ENCODE data around the gene MESP1. TPM values are rescaled to one million over a fixed set of nuclear protein-coding genes. Genes with fewer than 3 reads are reported as not detected.

Gene MESP1
- total RNA-seq, 6 experiments from 2014 or later: 0.86 to 3.0 (median 2.1) TPM

DNA sequence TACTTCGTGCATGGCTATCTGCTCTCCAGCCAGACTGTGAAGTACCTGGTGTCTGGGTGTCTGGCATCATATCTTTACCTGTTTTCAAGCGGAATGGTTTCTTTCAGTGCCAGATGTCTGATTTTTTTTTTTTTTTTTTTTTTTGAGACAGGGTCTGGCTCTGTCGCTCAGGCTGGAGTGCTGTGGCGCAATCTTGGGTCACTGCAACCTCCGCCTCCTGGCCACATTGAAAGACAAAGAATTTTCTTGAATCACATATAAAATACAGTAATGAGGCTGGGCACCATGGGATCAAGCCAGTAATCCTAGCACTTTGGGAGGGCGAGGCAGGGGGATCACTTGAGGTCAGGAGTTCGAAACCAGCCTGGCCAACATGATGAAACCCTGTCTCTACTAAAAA lies 2.8 kb upstream of the MESP1 start:
- TF ChIP-seq POLR2A (IDR thresholded peaks at IDR 0.05): no peak
- TF ChIP-seq CTCF (IDR thresholded peaks at IDR 0.05): no peak
- ATAC-seq (no peak), DNase-seq (no peak)
- 62% methylated on average over 7 of the region's 7 CpGs for whole genome bisulfite sequencing (ENCODE audit: insufficient coverage, low coverage, low lambda C conversion rate, missing lambda C conversion rate)
- intact Hi-C loops (cut with DNase I): no loop called here
- Histone ChIP-seq H3K36me3 (no peaks in the 10 kb centered on the region), H3K27me3 (no peaks in the 10 kb centered on the region), H3K4me1 (peaks cover 0 to 14% (median 0%) of the 10 kb centered on the region in 4 donors), H3K9me3 (no peaks in the 10 kb centered on the region), H3K27ac (no peak overlapping the region), H3K4me3 (no peak overlapping the region)

- Histone ChIP-seq H3K36me3 (no peaks in the 10 kb centered on the region), H3K4me1 (peaks cover 0 to 10% (median 0%) of the 10 kb centered on the region in 4 donors), H3K27me3 (no peaks in the 10 kb centered on the region), H3K4me3 (no peak overlapping the region), H3K9me3 (no peaks in the 10 kb centered on the region), H3K27ac (no peak overlapping the region)
- peak in 1 of 3 donors; percentile 55 for DNase-seq
- intact Hi-C loops (cut with DNase I): no loop called here
- WGBS (ENCODE audit: insufficient coverage, low coverage, low lambda C conversion rate, missing lambda C conversion rate): 84% methylated on average over 3 of the region's 5 CpGs
- ATAC-seq: no peak
- TF ChIP-seq POLR2A (IDR thresholded peaks at IDR 0.05) (no peak), CTCF (IDR thresholded peaks at IDR 0.05) (no peak)
These were observed 699 bp upstream of the MESP1 start for GRCh38 chr15:89751748-89752147.

- Histone ChIP-seq H3K36me3 (no peaks in the 10 kb centered on the region), H3K27ac (peak overlapping the region in 1 of 3 donors; percentile 45), H3K9me3 (no peaks in the 10 kb centered on the region), H3K4me1 (peaks cover 0 to 10% (median 0%) of the 10 kb centered on the region in 4 donors), H3K4me3 (peak overlapping the region; percentile 70 to 72 (median 72)), H3K27me3 (no peaks in the 10 kb centered on the region)
- ATAC-seq (peak; percentile 13 to 35 (median 28)), DNase-seq (peak in 1 of 3 donors; percentile 51)
- intact Hi-C loops (cut with DNase I): loop anchor here (10.0 kb wide), 2 partner anchors 135 to 335 kb away; no protein-coding TSS in a partner anchor
- TF ChIP-seq CTCF (IDR thresholded peaks at IDR 0.05): no peak
- TF ChIP-seq POLR2A (IDR thresholded peaks at IDR 0.05): no peak
- WGBS (ENCODE audit: insufficient coverage, low coverage, low lambda C conversion rate, missing lambda C conversion rate): 5% methylated on average over 13 of the region's 41 CpGs
These were observed 994 bp downstream of the MESP1 start for GRCh38 chr15:89749951-89750559.

GRCh38 chr15:89749526-89749925 lies 1.5 kb downstream of the MESP1 start:
- H3K4me3 ChIP-seq: peak overlapping the region in 1 of 3 donors; percentile 70
- H3K27ac ChIP-seq: no peak overlapping the region
- H3K9me3 ChIP-seq: no peaks in the 10 kb centered on the region
- DNase-seq (no peak), ATAC-seq (no peak)
- intact Hi-C loops (cut with DNase I): loop anchor here (10.0 kb wide), 2 partner anchors 135 to 335 kb away; no protein-coding TSS in a partner anchor
- H3K27me3 ChIP-seq: no peaks in the 10 kb centered on the region
- no peaks in the 10 kb centered on the region for H3K36me3 ChIP-seq
- H3K4me1 ChIP-seq: peaks cover 0 to 10% (median 0%) of the 10 kb centered on the region in 4 donors
- no peak for TF ChIP-seq CTCF (IDR thresholded peaks at IDR 0.05)
- no peak for TF ChIP-seq POLR2A (IDR thresholded peaks at IDR 0.05)
- 70% methylated on average over 2 of the region's 4 CpGs for WGBS (ENCODE audit: insufficient coverage, low coverage, low lambda C conversion rate, missing lambda C conversion rate)

Measured in right lobe of liver (tissue), 6 donors.